Hematopoietic multipotent progenitor cell treated with erythropoietin and hydrocortisone succinate and interleukin-3 and kit ligand, for 6 days (in vitro differentiated cells): Measurements from ENCODE around the gene SIPA1L3.
A peak's percentile ranks its signal among the peaks of the same experiment; 100 is the strongest.

Source experiments
- DNase-seq: peaks from one replicate; pipeline ENCODE4 v3.0.0-alpha.2; 2015

Gene SIPA1L3

GRCh38 chr19:37947778-37948177 is 40.8 kb downstream of the SIPA1L3 start:
- DNase-seq, result no peak

DNA sequence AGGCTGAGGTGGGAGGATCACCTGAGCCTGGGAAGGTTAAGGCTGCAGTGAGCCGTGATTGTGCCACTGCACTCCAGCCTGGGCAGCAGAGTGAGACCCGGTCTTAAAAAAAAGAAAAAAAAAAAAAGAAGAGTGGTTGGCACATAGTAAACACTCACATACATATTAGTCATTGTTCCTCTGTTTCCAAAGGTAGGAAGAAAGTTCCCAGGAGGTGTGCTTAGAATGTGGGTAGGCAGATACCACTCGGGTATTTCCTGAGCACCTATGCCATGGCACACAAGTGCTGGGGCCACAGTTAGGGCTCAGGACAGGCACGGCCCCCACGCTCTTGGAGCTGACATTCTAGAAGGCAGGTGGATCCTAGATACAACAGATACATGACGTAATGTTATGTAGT is 41.4 kb downstream of the SIPA1L3 start:
- DNase-seq, result no peak

DNA sequence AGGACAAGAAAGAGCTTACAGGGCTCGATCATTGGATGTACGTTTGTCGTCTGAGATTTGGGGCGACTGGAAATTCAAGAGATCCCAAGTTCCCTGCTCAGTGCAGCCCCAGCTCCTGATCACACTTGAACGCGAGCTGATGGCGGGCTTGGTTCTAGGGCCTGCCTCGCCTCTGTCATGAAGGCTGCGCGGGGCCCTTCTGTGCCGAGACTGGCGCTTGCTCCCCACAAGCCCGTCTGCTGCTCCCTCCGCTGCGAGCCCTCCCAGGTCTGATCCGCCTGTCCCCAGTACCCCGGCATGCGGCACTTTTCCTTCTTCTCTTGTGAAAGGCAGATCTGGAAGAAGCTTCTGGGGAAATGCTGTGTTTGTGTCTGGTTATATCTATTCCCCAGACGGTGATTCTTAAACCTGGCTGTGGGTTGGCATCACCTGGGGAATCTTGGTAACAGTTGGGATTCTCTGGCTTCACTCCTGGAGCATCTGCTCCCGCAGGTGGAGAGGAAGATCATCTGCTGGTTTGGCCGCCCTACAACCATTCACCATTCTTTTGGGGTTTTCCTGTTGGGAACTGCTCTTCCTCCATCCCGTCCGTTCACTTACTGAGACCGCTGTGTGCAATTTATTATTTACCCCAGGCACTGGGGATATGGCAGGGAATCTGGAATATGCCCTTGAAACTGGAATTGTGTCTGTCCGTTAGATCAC is 43.6 kb downstream of the SIPA1L3 start:
- no peak for DNase-seq

DNA sequence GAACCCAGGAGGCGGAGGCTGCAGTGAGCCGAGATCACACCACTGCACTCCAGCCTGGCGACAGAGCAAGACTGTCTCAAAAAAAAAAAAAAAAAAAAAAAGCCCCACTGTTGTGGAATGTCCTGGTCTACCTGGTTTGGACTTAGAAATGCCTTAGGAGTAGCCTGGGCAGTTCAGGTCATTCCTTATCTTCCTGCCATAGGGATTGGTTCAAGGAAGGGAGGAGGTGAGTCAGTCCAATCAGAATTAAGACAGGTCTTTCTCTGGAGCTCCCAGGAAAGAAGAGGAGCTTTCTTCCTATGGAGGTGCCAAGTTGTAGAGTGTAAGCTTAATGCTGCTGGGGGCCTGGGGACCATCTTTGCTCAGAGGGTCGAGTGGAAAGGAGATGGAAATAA is 44.8 kb downstream of the SIPA1L3 start:
- DNase-seq, result no peak

- no peak for DNase-seq
Observed at GRCh38 chr19:37953171-37953917, 46.3 kb downstream of the SIPA1L3 start.

DNA sequence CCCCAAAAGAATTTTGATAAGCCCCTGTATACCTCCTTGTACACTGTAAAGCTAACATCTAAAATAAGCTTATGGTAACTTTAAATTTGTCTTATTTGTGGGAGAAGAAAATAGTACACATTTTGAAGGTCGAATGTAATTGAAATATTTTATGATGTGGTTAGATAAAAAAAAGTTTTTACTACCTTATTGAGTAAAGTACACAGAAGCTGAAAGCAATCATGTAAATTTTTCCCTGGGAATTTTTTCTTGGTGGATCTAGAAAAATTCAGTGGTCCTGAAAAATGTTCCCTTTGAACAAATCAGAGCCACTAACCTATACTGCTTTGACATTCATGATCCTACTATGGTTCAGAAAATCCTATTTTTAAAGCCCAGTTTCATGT is 46.9 kb downstream of the SIPA1L3 start:
- no peak for DNase-seq

DNA sequence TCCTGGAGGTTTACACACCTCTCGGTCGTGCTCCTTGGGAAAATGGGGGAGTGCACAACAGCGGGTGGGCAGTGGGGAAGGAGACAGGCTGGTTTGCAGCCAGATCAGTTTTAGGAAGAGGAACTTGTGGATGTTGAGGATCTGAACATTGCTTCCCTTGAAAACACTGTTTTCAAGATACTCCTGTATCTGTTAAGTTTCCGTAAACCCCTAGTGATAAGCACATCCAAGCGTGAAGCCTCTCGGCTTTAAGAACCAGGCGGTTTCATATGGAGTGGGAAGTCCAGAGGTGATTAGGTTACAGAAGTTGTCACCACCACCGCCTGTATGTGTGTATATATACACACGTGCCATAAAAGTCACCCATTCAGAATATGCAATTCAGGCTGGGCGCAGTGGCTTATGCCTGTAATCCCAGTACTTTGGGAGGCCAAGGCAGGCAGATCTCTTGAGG is 47.4 kb downstream of the SIPA1L3 start:
- DNase-seq, result no peak

DNA sequence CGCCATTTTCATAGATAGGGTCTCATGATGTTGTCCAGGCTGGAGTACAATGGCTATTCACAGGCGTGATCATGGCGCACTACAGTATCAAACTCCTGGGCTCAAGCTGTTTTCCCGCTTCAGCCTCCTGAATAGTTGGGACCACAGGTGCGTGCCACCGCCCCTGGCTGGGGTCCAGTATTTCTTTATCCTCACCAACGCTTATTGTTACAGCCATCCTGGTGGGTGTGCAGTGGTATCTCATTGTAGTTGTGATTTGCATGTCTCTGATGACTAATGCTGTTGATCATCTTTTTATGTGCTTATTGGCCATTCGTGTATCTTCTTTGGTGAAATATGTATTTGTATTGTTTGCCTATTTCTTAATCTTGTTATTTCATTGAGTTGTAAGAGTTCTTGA is 49.0 kb downstream of the SIPA1L3 start:
- DNase-seq, result no peak

GRCh38 chr19:37957176-37957575 is 50.2 kb downstream of the SIPA1L3 start:
- no peak for DNase-seq

DNA sequence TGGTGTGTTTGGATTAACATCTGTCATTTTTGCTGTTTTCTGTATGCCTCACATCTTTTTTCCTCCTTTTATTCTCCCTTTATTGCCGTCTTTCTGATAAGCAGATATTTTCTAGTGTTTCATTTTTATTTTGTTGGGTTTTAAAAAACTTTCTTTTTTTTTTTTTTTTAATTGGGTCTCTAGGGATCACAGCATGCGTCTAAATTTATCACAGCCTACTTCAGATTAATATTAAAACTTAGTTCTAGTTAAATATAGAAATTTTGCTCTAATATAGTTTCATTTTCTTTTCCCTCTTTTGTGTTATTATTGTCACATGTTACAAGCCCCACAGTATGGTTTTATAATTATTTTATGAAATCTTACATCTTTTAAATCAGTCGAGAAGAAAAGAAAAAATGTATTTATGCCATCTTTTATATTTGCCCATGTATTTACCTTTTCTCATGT is 52.7 kb downstream of the SIPA1L3 start:
- DNase-seq, result no peak

DNA sequence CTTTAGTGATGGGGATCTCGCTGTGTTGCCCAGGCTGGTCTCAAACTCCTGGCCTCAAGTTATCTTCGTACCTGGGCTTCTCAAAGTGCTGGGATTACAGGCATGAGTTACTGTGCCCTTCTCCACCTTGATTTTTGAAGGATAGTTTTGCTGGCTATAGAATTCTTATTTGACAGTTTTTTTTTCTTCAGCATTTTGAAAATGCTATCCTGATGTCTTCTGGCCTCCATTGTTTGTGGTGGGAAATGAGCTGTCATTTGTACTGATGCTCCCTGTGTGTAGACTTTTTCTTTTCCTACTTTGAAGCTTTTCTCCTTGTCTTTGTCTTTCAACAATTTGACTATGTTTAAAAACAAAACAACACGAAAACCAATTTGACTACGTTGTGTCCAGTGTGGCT is 54.2 kb downstream of the SIPA1L3 start:
- no peak for DNase-seq

- peak; percentile 7 for DNase-seq
Observed at GRCh38 chr19:37963190-37963936, 56.4 kb downstream of the SIPA1L3 start.

DNA sequence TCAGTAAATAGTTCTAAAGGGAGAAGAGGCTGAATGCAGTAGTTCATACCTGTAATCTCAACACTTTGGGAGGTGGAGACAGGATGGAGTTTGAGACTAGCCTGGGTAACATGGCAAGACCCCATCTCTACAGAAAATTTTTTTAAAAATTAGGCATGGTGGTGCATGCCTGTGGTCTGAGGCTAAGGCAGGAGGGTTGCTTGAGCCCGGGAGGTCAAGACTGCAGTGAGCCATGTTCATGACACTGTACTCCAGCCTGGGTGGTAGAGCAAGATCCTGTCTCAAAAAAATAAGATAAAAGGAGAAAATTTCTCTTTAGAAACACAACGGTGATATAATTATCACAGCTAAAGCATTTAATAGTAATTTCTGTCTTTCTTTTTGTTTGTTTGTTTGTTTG is 57.1 kb downstream of the SIPA1L3 start:
- no peak for DNase-seq

- DNase-seq, result no peak
Observed at GRCh38 chr19:37966211-37966661, 59.2 kb downstream of the SIPA1L3 start.

- peak; percentile 14 for DNase-seq
Observed at GRCh38 chr19:37966662-37967231, 59.7 kb downstream of the SIPA1L3 start.

- no peak for DNase-seq
Observed at GRCh38 chr19:37969695-37970094, 62.7 kb downstream of the SIPA1L3 start.

DNA sequence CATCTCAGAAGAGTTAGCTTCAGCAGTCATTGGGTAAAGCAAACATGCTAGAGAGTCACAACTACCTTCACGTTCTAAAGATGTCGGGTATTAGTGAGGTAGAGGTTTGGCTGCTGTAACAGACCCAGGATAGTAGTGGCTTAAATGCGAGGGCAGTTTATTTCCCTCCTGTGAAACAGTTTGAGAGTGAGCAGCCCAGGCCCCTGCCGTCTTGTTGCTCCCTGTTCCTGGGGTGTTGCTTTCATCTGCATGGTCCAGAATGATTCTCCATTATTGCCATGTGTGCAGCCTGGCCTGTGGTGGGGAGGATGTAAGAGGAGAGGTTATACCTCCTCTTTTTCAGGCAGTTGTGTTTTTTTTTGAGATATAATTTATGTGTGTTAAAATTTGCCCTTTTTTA is 63.7 kb downstream of the SIPA1L3 start:
- DNase-seq, result no peak

DNA sequence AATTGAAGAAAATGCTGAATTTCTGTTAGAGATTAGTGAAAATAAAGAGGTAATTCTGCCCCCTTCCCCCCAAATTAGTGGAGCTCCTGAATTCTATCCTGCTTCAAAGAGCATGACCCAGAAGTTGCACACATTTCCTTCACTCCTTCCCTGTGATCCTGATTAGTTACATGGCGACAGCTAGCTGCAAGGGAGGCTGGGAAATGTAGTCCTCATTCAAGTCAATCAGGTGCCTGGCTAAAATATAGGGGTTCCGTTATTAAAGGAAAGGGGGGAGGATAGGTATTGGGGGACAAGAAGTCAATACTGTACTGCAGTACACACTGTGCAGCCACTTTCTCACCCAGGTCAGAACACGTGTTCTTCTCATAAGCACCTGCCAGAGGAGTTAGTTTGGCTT is 65.8 kb downstream of the SIPA1L3 start:
- DNase-seq, result no peak

DNA sequence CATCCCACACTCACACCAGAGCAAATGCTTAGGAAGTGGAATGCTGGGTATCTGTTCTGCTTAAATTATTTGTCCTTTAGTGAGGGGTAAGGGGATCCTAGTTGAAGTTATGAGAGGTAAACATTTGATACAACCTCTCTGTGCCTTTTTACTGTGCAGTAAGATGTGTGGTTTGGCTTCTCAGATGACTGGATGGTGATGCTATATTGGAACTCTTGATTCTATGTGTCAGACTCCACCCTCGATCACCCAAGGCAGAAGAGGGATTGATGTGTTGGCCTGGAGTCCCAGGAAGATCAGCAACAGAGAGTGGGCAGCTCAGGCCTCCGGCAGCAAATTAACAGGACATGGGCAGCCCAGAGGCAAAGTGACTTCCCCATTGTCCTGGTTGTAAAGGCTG is 66.7 kb downstream of the SIPA1L3 start:
- no peak for DNase-seq

DNA sequence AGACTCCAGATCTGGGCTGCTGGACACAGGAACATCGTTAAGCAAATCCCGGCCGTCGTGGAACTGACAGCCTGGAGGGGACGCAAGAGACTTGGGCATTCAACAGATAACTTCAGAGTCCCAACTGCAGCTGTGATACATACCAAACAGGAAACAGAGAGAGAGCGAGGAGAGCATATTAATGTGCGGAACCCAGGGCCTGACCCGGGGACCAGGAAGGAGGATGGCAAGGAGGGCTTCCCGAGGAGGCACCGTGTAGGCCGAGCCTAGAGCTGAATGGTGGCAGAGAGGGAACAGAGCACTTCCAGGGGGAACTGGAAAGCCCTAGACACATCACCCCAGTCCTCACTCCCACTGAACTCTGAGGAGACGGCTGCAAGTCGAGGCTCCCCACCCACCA is 68.1 kb downstream of the SIPA1L3 start:
- DNase-seq, result no peak

GRCh38 chr19:37975596-37976515 is 68.8 kb downstream of the SIPA1L3 start:
- DNase-seq, result no peak

- no peak for DNase-seq
Observed at GRCh38 chr19:37977391-37977790, 70.4 kb downstream of the SIPA1L3 start.
